Muscle of back (tissue), 10 donors: ENCODE measurements around the gene CDKN2AIPNL. TPM values are rescaled to one million over a fixed set of nuclear protein-coding genes. Genes with fewer than 3 reads are reported as not detected.

Experiments used
- polyA plus RNA-seq, 10 donors: library from polyadenylated mRNA; unstranded; fragments of 120-200 nt; gene quantifications; one replicate each; pipeline ENCODE4 v1.2.1, GENCODE V29; 2013; ENCODE audit not compliant: insufficient read length in 10 of 10

CDKN2AIPNL gene
- polyA plus RNA-seq, 10 donors = 20.9 to 29.7 (median 25.7) TPM

Other genes starting within 250 kb of the CDKN2AIPNL start
- gene SKP1, start 234.9 kb downstream of the CDKN2AIPNL start, polyA plus RNA-seq = 100 to 1,000 TPM; 378 to 456 (median 405) TPM
- 100 to 1,000 TPM; 113 to 134 (median 125) TPM for gene PPP2CA, start 185.8 kb downstream of the CDKN2AIPNL start, polyA plus RNA-seq
- gene CDKL3, start 44.7 kb downstream of the CDKN2AIPNL start, polyA plus RNA-seq = 1 to 10 TPM; 2.4 to 5.0 (median 4.2) TPM
- gene UBE2B, start 40.3 kb downstream of the CDKN2AIPNL start, polyA plus RNA-seq = 100 to 1,000 TPM; 152 to 190 (median 166) TPM
- 1 to 10 TPM in 8 of 10 donors, under 1 TPM in 2; 0.70 to 3.9 (median 1.5) TPM for gene JADE2, start 113.8 kb upstream of the CDKN2AIPNL start, polyA plus RNA-seq
- 10 to 100 TPM; 26.5 to 48.1 (median 34.7) TPM for gene SAR1B, start 220.9 kb upstream of the CDKN2AIPNL start, polyA plus RNA-seq
- 10 to 100 TPM; 16.5 to 26.0 (median 21.5) TPM for gene SEC24A, start 236.9 kb upstream of the CDKN2AIPNL start, polyA plus RNA-seq